AG04450 (cell line): ENCODE results near the gene RWDD4. TPM values are rescaled to one million over a fixed set of nuclear protein-coding genes. Genes with fewer than 3 reads are reported as not detected.

ENCODE experiments used
- CTCF ChIA-PET: fragments of 300-600, 350-600 bp; formaldehyde crosslinking; extraction: SDS; loops from one replicate; lab custom pipeline; 2022; ENCODE audit warnings: antibody characterized with exemption, inconsistent platforms; lab: Charles Lee
- POLR2A ChIA-PET: fragments of 350-600 bp; formaldehyde crosslinking; extraction: SDS; loops from one replicate; lab custom pipeline; 2021; ENCODE audit warnings: antibody characterized with exemption, inconsistent platforms; lab: Yijun Ruan, JAX
- DNase-seq: peaks from one replicate; pipeline ENCODE4 v3.0.0-alpha.2; 2011; ENCODE audit warnings: low read depth, low spot score
- H3K27ac ChIP-seq: one replicate; pipeline ENCODE4 v1.5.1; 2012; ENCODE audit warnings: low read depth, low read length, control low read depth
- H3K27me3 ChIP-seq: one replicate; pipeline ENCODE4 v1.6.0; 2012; ENCODE audit warnings: low read length; ENCODE audit not compliant: control insufficient read depth, insufficient read depth
- H3K4me3 ChIP-seq: 2 replicates; pipeline ENCODE4 v1.5.1; 2011; ENCODE audit warnings: mild to moderate bottlenecking, low read depth, low read length, control low read depth
- H3K9me3 ChIP-seq: 2 replicates; pipeline ENCODE4 v1.5.1; 2012; ENCODE audit warnings: low read length; ENCODE audit not compliant: control insufficient read depth, insufficient read depth
- polyA plus RNA-seq: library from polyadenylated mRNA; depleted of rRNA; stranded (reverse); fragments of >200 nt; gene quantifications from 2 replicates; pipeline ENCODE4 v1.2.3, GENCODE V29; 2011; rRNA removed
- small RNA-seq: library from RNA; depleted of rRNA; stranded (forward); fragments of <200 nt; gene quantifications from one replicate; pipeline ENCODE3, GENCODE V24; 2012; ENCODE audit warnings: low read depth; ENCODE audit not compliant: insufficient read length
- TF ChIP-seq, protein P1 (sequence below): IDR thresholded peaks from 2 replicates; pipeline ENCODE4 v1.5.1; 2011; ENCODE audit warnings: low read depth, low read length, control low read depth, inconsistent platforms

Gene RWDD4
- polyA plus RNA-seq, 1 experiment, result 17.0 TPM

GRCh38 chr4:183591301-183591700 lies 67.7 kb downstream of the RWDD4 start:
- CTCF ChIA-PET, result interaction anchor here (0.6 kb wide), 1 partner anchor 13 kb away, joined by 3 read pairs; no protein-coding TSS in a partner anchor
- no peak overlapping the region for H3K27ac ChIP-seq
- no peaks in the 10 kb centered on the region for H3K9me3 ChIP-seq
- DNase-seq, result no peak
- H3K27me3 ChIP-seq, result no peaks in the 10 kb centered on the region
- TF ChIP-seq, protein P1, sequence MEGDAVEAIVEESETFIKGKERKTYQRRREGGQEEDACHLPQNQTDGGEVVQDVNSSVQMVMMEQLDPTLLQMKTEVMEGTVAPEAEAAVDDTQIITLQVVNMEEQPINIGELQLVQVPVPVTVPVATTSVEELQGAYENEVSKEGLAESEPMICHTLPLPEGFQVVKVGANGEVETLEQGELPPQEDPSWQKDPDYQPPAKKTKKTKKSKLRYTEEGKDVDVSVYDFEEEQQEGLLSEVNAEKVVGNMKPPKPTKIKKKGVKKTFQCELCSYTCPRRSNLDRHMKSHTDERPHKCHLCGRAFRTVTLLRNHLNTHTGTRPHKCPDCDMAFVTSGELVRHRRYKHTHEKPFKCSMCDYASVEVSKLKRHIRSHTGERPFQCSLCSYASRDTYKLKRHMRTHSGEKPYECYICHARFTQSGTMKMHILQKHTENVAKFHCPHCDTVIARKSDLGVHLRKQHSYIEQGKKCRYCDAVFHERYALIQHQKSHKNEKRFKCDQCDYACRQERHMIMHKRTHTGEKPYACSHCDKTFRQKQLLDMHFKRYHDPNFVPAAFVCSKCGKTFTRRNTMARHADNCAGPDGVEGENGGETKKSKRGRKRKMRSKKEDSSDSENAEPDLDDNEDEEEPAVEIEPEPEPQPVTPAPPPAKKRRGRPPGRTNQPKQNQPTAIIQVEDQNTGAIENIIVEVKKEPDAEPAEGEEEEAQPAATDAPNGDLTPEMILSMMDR, result no peak
- H3K4me3 ChIP-seq, result no peak overlapping the region
- POLR2A ChIA-PET, result no interaction called here

Small RNAs within 50 kb of the gene (small RNA-seq; reads per million reads assigned to genes)
- gene RNU6-1053P, result not detected
- not detected for gene RNU6-335P
- gene RNU6-479P, result not detected

Other genes with a start within 250 kb of the RWDD4 start
- gene CDKN2AIP, start 214.5 kb downstream of the RWDD4 start, polyA plus RNA-seq, result 12.0 and 15.7 TPM in 2 replicates
- gene ING2, start 154.1 kb downstream of the RWDD4 start, polyA plus RNA-seq, result 7.0 and 10.6 TPM in 2 replicates
- 37.4 and 47.6 TPM in 2 replicates for gene TRAPPC11, start 108 bp upstream of the RWDD4 start, polyA plus RNA-seq
- 2.4 and 3.4 TPM in 2 replicates for gene STOX2, start 246.1 kb upstream of the RWDD4 start, polyA plus RNA-seq